HepG2 (cell line): Measurements from ENCODE around the gene DSTYK. TPM values are rescaled to one million over a fixed set of nuclear protein-coding genes. Genes with fewer than 3 reads are reported as not detected.

Experiments
- CCAR2 ChIP-seq: fragments of 200-400 bp; formaldehyde crosslinking; optimal IDR thresholded peaks from 2 replicates; pipeline ENCODE3; 2018; ENCODE audit warnings: low read depth, mild to moderate bottlenecking, low read length, moderate library complexity
- CCDC6 ChIP-seq: sonication (generic); formaldehyde crosslinking; IDR thresholded peaks from 2 replicates; pipeline ENCODE4 v1.8.1; 2022; ENCODE audit warnings: mild to moderate bottlenecking, missing genetic modification reagents, moderate library complexity
- FOSL1 ChIP-seq: sonication (generic); formaldehyde crosslinking; IDR thresholded peaks from 2 replicates; pipeline ENCODE4 v1.9.0; 2021; ENCODE audit warnings: missing genetic modification reagents, borderline replicate concordance
- GTF3A ChIP-seq: sonication (generic); formaldehyde crosslinking; conservative IDR thresholded peaks from 2 replicates; pipeline ENCODE4 v1.4.0; 2020; ENCODE audit warnings: mild to moderate bottlenecking, missing genetic modification reagents
- HDAC1 ChIP-seq: sonication (generic); formaldehyde crosslinking; IDR thresholded peaks from 2 replicates; pipeline ENCODE4 v1.5.1; 2020; ENCODE audit warnings: mild to moderate bottlenecking, missing genetic modification reagents
- KLF11 ChIP-seq: IDR thresholded peaks from 2 replicates; pipeline ENCODE4 v1.6.1; 2016; ENCODE audit warnings: missing compliant biosample characterization
- MED13 ChIP-seq: sonication (generic); formaldehyde crosslinking; IDR thresholded peaks from 2 replicates; pipeline ENCODE4 v1.5.0; 2020; ENCODE audit warnings: missing genetic modification reagents
- MIXL1 ChIP-seq: IDR thresholded peaks from 2 replicates; pipeline ENCODE4 v1.6.1; 2016
- MLLT10 ChIP-seq: sonication (generic); formaldehyde crosslinking; IDR thresholded peaks from 2 replicates; pipeline ENCODE4 v1.4.0; 2020; ENCODE audit warnings: missing genetic modification reagents
- RNF2 ChIP-seq: fragments of 450-650 bp; conservative IDR thresholded peaks from 2 replicates; pipeline ENCODE4 v1.6.1; 2016; ENCODE audit warnings: low read depth
- SOX13 ChIP-seq, 3 experiments: fragments of 450-650 bp in 1 of 3; sonication (generic) in 1 of 3; formaldehyde crosslinking in 1 of 3; IDR thresholded peaks in 2 of 3; conservative IDR thresholded peaks in 1 of 3; 2 replicates each; pipeline versions ENCODE4 v1.5.0 to v1.6.1; 2016 to 2020; ENCODE audit warnings: antibody characterized with exemption in 1 of 3, mild to moderate bottlenecking in 1 of 3, missing compliant biosample characterization in 1 of 3, missing genetic modification reagents in 1 of 3, moderate library complexity in 1 of 3
- YY1 ChIP-seq: IDR thresholded peaks from 2 replicates; pipeline ENCODE4 v1.6.1; 2011; ENCODE audit warnings: low read length, low read depth, moderate library complexity, mild to moderate bottlenecking; ENCODE audit not compliant: insufficient read depth, insufficient replicate concordance
- ZNF33A ChIP-seq: sonication (generic); formaldehyde crosslinking; IDR thresholded peaks from 2 replicates; pipeline ENCODE4 v1.5.1; 2020; ENCODE audit warnings: missing genetic modification reagents, mild to moderate bottlenecking, moderate library complexity, borderline replicate concordance
- ZNF446 ChIP-seq: sonication (generic); formaldehyde crosslinking; IDR thresholded peaks from 2 replicates; pipeline ENCODE4 v1.5.0; 2020; ENCODE audit warnings: mild to moderate bottlenecking, missing genetic modification reagents
- ZSCAN9 ChIP-seq: IDR thresholded peaks from 2 replicates; pipeline ENCODE4 v1.6.1; 2016; ENCODE audit warnings: borderline replicate concordance
- polyA plus RNA-seq, 8 experiments: library from polyadenylated mRNA; depleted of rRNA in 3 of 8; stranded (reverse) in 7 of 8; unstranded in 1 of 8; fragments of >200 nt; fragmentation: Illumina TruSeq in 4 of 8; extraction: Trizol in 4 of 8; gene quantifications; 2 replicates each; pipeline versions ENCODE4 v1.2.1 to v1.2.3, GENCODE V29; 2011 to 2016; ENCODE audit warnings: low read depth in 4 of 8, missing spikeins in 1 of 8, mixed read lengths in 1 of 8; ENCODE audit not compliant: insufficient read depth in 1 of 8
- total RNA-seq, 5 experiments: library from RNA; depleted of rRNA; stranded (reverse); fragments of >200 nt; fragmentation: Illumina TruSeq; extraction: Trizol; gene quantifications; 2 replicates each; pipeline ENCODE4 v1.2.3, GENCODE V29; 2016; ENCODE audit warnings: low read depth in 1 of 5
- TF ChIP-seq, protein P1 (sequence below): sonication (generic); formaldehyde crosslinking; IDR thresholded peaks from 2 replicates; pipeline ENCODE4 v1.8.1; 2022; ENCODE audit warnings: mild to moderate bottlenecking, missing genetic modification reagents
- TF ChIP-seq, protein P2 (sequence below): sonication (generic); formaldehyde crosslinking; conservative IDR thresholded peaks from 2 replicates; pipeline ENCODE4 v1.8.0; 2022; ENCODE audit warnings: mild to moderate bottlenecking, moderate library complexity, missing genetic modification reagents
- TF ChIP-seq, protein P3 (sequence below): sonication (generic); formaldehyde crosslinking; IDR thresholded peaks from 2 replicates; pipeline ENCODE4 v1.8.1; 2023; ENCODE audit warnings: mild to moderate bottlenecking, inconsistent platforms, moderate library complexity, missing genetic modification reagents, borderline replicate concordance
- TF ChIP-seq, protein P4 (sequence below): sonication (generic); formaldehyde crosslinking; IDR thresholded peaks from 2 replicates; pipeline ENCODE4 v1.8.0; 2022; ENCODE audit warnings: low read depth, missing genetic modification reagents
- TF ChIP-seq, protein P5 (sequence below): fragments of 450-650 bp; IDR thresholded peaks from 2 replicates; pipeline ENCODE4 v1.6.1; 2017; ENCODE audit warnings: mild to moderate bottlenecking

The DSTYK gene
- total and polyA plus RNA-seq, 2 of the 13 experiments (the other 11 are each of a cell fraction or from before 2014, with no cell fraction given) = 2.6 to 4.8 TPM

DNA sequence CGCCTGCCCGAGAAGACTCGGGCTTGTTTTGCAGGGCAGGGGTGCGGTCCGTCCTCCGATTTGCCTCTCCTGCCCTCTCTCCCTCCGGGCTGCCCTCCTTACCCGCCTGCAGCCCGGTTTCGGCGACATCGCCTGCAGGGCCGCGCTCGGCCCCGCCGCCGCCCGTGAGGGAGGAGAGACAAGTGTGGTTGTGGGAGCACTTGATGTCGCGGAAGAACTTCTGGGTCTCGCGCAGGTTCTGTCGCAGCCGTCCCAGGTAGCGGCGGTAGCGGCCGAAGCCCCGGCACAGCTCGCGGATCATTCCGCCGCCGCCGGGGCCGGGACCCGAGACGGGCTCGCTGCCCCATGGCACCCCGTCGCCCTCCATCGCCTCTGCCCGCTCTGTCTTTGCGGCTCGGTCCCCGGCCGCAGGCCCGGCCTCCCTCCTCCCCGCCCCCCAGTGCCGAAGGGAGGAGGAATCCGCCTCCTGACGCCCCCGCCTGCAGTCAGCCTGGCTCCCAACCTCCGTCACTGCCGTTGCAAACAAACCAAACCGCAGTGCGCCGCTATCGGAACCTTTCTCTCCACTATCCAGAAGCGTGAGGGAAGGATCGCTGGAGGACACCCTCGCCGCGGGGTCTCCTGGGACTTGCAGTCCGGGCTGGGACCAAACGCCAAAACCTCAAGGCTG is at the start of gene DSTYK (continued):
- TF ChIP-seq, protein P1, sequence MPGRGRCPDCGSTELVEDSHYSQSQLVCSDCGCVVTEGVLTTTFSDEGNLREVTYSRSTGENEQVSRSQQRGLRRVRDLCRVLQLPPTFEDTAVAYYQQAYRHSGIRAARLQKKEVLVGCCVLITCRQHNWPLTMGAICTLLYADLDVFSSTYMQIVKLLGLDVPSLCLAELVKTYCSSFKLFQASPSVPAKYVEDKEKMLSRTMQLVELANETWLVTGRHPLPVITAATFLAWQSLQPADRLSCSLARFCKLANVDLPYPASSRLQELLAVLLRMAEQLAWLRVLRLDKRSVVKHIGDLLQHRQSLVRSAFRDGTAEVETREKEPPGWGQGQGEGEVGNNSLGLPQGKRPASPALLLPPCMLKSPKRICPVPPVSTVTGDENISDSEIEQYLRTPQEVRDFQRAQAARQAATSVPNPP (CRISPR knock-in tag) = peak; percentile 85
- TF ChIP-seq KLF11 (CRISPR knock-in tag) = peak; percentile 49; the same call in 1 of the 2 replicates
- TF ChIP-seq, protein P2, sequence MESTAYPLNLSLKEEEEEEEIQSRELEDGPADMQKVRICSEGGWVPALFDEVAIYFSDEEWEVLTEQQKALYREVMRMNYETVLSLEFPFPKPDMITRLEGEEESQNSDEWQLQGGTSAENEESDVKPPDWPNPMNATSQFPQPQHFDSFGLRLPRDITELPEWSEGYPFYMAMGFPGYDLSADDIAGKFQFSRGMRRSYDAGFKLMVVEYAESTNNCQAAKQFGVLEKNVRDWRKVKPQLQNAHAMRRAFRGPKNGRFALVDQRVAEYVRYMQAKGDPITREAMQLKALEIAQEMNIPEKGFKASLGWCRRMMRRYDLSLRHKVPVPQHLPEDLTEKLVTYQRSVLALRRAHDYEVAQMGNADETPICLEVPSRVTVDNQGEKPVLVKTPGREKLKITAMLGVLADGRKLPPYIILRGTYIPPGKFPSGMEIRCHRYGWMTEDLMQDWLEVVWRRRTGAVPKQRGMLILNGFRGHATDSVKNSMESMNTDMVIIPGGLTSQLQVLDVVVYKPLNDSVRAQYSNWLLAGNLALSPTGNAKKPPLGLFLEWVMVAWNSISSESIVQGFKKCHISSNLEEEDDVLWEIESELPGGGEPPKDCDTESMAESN (CRISPR knock-in tag) = peak; percentile 87
- TF ChIP-seq MLLT10 = no peak
- no peak for TF ChIP-seq MED13 (CRISPR knock-in tag)
- TF ChIP-seq ZSCAN9 = peak; percentile 83; the same call in 1 of the 2 replicates
- peak; percentile 72; the same call in 1 of the 2 replicates for TF ChIP-seq RNF2
- TF ChIP-seq CCAR2 = peak; percentile 72
- peak; percentile 38; the same call in 1 of the 2 replicates for TF ChIP-seq ZNF446
- TF ChIP-seq GTF3A = no peak
- 0 out of 2 replicates have a peak, but pooled peaks have one; percentile 20 for TF ChIP-seq ZNF33A (CRISPR knock-in tag)
- TF ChIP-seq, protein P3, sequence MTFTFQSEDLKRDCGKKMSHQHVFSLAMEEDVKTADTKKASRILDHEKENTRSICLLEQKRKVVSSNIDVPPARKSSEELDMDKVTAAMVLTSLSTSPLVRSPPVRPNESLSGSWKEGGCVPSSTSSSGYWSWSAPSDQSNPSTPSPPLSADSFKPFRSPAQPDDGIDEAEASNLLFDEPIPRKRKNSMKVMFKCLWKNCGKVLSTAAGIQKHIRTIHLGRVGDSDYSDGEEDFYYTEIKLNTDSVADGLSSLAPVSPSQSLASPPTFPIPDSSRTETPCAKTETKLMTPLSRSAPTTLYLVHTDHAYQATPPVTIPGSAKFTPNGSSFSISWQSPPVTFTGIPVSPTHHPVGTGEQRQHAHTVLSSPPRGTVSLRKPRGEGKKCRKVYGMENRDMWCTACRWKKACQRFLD (CRISPR knock-in tag) = 0 out of 2 replicates have a peak, but pooled peaks have one; percentile 57
- TF ChIP-seq MIXL1 (CRISPR knock-in tag) = peak; percentile 66; the same call in 1 of the 2 replicates
- TF ChIP-seq, protein P4, sequence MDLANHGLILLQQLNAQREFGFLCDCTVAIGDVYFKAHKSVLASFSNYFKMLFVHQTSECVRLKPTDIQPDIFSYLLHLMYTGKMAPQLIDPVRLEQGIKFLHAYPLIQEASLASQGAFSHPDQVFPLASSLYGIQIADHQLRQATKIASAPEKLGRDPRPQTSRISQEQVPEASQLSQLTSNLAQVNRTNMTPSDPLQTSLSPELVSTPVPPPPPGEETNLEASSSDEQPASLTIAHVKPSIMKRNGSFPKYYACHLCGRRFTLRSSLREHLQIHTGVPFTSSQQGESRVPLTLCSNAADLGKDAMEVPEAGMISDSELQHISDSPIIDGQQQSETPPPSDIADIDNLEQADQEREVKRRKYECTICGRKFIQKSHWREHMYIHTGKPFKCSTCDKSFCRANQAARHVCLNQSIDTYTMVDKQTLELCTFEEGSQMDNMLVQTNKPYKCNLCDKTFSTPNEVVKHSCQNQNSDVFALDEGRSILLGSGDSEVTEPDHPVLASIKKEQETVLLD (CRISPR knock-in tag) = peak; percentile 55
- peak; percentile 78; the same call in 1 of the 2 replicates for TF ChIP-seq HDAC1 (CRISPR knock-in tag)
- TF ChIP-seq CCDC6 = peak; percentile 27; the same call in 1 of the 2 replicates
- TF ChIP-seq SOX13 (IDR thresholded peaks at IDR 0.05) = no peak
- peak in 1 of 2 experiments; percentile 36; a peak in 1 of 4 replicates for TF ChIP-seq SOX13 (CRISPR knock-in tag; conservative IDR thresholded peaks at IDR 0.05 in 1 of 2, IDR thresholded peaks at IDR 0.05 in 1 of 2)
- TF ChIP-seq, protein P5, sequence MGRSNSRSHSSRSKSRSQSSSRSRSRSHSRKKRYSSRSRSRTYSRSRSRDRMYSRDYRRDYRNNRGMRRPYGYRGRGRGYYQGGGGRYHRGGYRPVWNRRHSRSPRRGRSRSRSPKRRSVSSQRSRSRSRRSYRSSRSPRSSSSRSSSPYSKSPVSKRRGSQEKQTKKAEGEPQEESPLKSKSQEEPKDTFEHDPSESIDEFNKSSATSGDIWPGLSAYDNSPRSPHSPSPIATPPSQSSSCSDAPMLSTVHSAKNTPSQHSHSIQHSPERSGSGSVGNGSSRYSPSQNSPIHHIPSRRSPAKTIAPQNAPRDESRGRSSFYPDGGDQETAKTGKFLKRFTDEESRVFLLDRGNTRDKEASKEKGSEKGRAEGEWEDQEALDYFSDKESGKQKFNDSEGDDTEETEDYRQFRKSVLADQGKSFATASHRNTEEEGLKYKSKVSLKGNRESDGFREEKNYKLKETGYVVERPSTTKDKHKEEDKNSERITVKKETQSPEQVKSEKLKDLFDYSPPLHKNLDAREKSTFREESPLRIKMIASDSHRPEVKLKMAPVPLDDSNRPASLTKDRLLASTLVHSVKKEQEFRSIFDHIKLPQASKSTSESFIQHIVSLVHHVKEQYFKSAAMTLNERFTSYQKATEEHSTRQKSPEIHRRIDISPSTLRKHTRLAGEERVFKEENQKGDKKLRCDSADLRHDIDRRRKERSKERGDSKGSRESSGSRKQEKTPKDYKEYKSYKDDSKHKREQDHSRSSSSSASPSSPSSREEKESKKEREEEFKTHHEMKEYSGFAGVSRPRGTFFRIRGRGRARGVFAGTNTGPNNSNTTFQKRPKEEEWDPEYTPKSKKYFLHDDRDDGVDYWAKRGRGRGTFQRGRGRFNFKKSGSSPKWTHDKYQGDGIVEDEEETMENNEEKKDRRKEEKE = no peak
- TF ChIP-seq YY1 = peak; percentile 70
- no peak; the same call in 1 of the 2 replicates for TF ChIP-seq FOSL1 (CRISPR knock-in tag)
